ENCODE measurements around the gene RPS6KA2. TPM values are rescaled to one million over a fixed set of nuclear protein-coding genes. Genes with fewer than 3 reads are reported as not detected.
"Not testable (repeated sequence)": the region's sequence is repeated elsewhere in the genome, so short reads cannot be mapped to it uniquely, and the experiment has no call there.

RPS6KA2 gene
- total RNA-seq, 1 experiment from 2014 or later, result 7.2 TPM

GRCh38 chr6:166362427-166362826 lies 264.6 kb downstream of the RPS6KA2 start:
- not testable (repeated sequence) for H4K20me1 ChIP-seq (ENCODE audit: insufficient read depth, low read depth, low read length); H3K4me3 ChIP-seq (ENCODE audit: low read length); H2AFZ ChIP-seq (ENCODE audit: low read length); H3K27me3 ChIP-seq (ENCODE audit: low read length); H3K4me2 ChIP-seq (ENCODE audit: low read depth, low read length, poor library complexity, severe bottlenecking); H3K9me2 ChIP-seq (replicated peaks; ENCODE audit: insufficient read depth, low read length); H3K9me3 ChIP-seq (ENCODE audit: low read length); H3K79me2 ChIP-seq (ENCODE audit: low read length); DNase-seq; H3K36me3 ChIP-seq (ENCODE audit: insufficient read depth, low read length); H3K27ac ChIP-seq (ENCODE audit: low read length); H3K9ac ChIP-seq (ENCODE audit: low read length)
- peaks cover 22% of the 10 kb centered on the region for H3K4me1 ChIP-seq (ENCODE audit: low read length)

GRCh38 chr6:166361077-166361429 lies 266.0 kb downstream of the RPS6KA2 start:
- no peak for DNase-seq
- Histone ChIP-seq H3K79me2 (ENCODE audit: low read length) (no peaks in the 10 kb centered on the region), H3K9ac (ENCODE audit: low read length) (no peak overlapping the region), H3K27me3 (ENCODE audit: low read length) (no peaks in the 10 kb centered on the region), H3K4me2 (ENCODE audit: low read depth, low read length, poor library complexity, severe bottlenecking) (no peak overlapping the region), H3K4me3 (ENCODE audit: low read length) (no peak overlapping the region), H4K20me1 (ENCODE audit: insufficient read depth, low read depth, low read length) (no peaks in the 10 kb centered on the region), H2AFZ (ENCODE audit: low read length) (no peak overlapping the region), H3K9me2 (replicated peaks; ENCODE audit: insufficient read depth, low read length) (no peaks in the 10 kb centered on the region), H3K27ac (ENCODE audit: low read length) (no peak overlapping the region), H3K9me3 (ENCODE audit: low read length) (no peaks in the 10 kb centered on the region), H3K36me3 (ENCODE audit: insufficient read depth, low read length) (no peaks in the 10 kb centered on the region; the same call in 1 of the 2 replicates), H3K4me1 (ENCODE audit: low read length) (peaks cover 14% of the 10 kb centered on the region)

DNA sequence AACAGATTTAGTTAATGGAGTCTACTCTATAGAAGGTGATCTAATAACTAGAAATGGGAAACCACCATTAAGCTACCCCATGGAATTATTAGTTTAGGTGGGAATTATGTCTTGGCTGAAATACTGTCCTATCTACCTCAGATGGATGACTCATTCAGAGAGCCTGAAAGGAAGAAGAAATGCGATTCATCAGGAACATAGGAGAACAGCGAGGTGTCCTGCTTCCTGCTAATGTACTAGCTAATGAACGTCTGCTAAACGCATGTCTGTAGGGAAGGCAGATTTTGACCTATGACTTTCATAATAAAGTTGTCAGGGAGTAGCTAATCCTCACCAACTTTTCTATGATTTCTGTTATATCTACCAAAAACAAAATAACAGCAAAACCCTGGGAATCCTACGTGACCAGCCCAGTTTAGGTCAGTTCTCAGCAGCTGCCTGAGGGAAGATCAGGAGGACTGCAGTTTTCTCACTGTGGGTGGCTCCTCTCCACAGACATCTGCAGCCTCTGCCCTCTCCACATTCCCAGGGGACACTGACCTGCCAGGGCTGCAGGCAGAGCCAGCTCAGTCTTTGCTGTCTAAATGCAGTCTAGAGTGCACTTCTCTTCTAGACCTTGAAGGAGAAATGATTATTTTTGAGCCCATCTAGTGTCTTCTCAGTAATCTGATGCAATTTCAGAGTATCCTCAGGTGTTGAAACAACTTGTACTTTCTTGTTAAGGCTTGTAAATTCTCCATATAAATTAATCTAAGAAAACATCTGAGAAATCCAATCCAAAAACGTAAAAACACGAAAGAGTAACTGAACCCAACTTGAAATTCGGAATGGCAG lies 266.6 kb downstream of the RPS6KA2 start:
- H2AFZ ChIP-seq (ENCODE audit: low read length), result no peak overlapping the region

More for the DNA sequence above, 266.6 kb downstream of the RPS6KA2 start:
- no peak overlapping the region for H3K4me3 ChIP-seq (ENCODE audit: low read length)
- H3K9me3 ChIP-seq (ENCODE audit: low read length), result no peaks in the 10 kb centered on the region
- no peaks in the 10 kb centered on the region for H3K79me2 ChIP-seq (ENCODE audit: low read length)
- H3K9ac ChIP-seq (ENCODE audit: low read length), result no peak overlapping the region
- H3K4me1 ChIP-seq (ENCODE audit: low read length), result peaks cover 12% of the 10 kb centered on the region
- H3K9me2 ChIP-seq (replicated peaks; ENCODE audit: insufficient read depth, low read length), result no peaks in the 10 kb centered on the region
- H3K27ac ChIP-seq (ENCODE audit: low read length), result no peak overlapping the region
- H4K20me1 ChIP-seq (ENCODE audit: insufficient read depth, low read depth, low read length), result no peaks in the 10 kb centered on the region
- no peaks in the 10 kb centered on the region; the same call in 1 of the 2 replicates for H3K36me3 ChIP-seq (ENCODE audit: insufficient read depth, low read length)
- H3K27me3 ChIP-seq (ENCODE audit: low read length), result no peaks in the 10 kb centered on the region
- H3K4me2 ChIP-seq (ENCODE audit: low read depth, low read length, poor library complexity, severe bottlenecking), result no peak overlapping the region
- no peak for DNase-seq

Small RNAs within 50 kb of the gene (small RNA-seq; reads per million reads assigned to genes)
- gene MIR1913, result not detected

Other genes starting within 250 kb of the RPS6KA2 start
- gene MPC1, start 244.3 kb downstream of the RPS6KA2 start, total RNA-seq (2014; rRNA removed; shearing (Covaris generic); ENCODE audit: low replicate concordance), result 62.7 and 109 TPM in 2 replicates
- 1.7 and 3.6 TPM in 2 replicates for gene RAMACL, start 40.6 kb downstream of the RPS6KA2 start, total RNA-seq (2014; rRNA removed; shearing (Covaris generic); ENCODE audit: low replicate concordance)